HG03280 (cell line): ENCODE data around the gene CA4.

Experiments
- ATAC-seq: cut with Tn5 transposase; IDR thresholded peaks from one replicate; pipeline ENCODE4 v1.9.1; 2021; ENCODE audit warnings: mild to moderate bottlenecking, moderate library complexity; ENCODE audit not compliant: unreplicated experiment

The CA4 gene

DNA sequence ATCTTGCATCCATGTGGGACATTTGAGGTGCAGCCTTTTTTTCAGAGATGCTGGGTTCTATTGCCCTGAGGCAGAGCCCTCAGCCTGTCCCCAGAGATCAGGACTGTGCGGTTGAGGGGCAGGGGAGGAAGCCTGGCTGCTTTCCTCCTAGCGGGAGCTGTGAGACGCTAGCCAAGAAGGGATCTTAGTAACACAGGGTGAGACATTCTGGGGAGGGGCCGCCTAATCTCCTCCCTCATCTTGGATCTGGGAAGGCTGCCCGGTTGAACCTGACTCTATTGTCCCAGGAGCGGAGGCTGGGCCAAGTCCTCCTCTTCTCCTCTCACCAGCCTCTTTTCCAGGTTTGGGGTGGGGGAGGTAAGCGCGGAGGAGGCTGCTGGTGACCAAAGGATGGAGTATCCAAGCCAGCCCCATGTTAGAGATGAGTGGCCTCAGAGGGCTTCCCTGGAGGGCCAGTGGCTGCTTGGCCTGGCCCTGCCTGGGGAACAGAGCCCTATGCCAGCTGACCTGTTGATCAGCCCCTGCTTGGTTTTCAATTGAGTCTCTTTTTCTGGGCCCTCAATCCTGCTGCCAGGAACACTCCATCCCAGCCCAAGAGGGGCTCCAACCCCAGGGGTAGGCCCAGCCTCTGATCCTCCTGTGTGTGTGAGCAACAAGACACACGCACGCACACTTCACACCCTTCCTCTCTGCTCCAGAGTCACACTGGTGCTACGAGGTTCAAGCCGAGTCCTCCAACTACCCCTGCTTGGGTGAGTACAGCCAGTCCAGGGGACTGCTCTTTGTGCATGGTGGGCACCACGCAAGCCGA is 5.0 kb downstream of the CA4 start:
- ATAC-seq: no peak

DNA sequence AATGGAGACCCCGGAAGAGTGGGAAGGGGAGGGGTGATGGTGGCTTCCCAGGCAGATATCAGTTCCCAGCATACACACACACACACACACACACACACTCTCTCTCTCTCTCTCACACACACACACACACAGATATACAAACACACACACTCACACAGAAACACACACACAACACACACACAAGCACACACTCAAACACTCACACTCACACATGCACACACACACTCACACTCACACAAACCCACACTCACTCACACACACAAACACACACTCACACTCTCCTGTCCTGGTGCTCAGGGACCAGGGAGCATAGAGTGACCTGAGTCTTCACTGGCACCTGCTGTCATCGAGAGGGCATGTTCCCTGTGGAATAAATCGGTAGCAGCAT is 5.6 kb downstream of the CA4 start:
- ATAC-seq: no peak

DNA sequence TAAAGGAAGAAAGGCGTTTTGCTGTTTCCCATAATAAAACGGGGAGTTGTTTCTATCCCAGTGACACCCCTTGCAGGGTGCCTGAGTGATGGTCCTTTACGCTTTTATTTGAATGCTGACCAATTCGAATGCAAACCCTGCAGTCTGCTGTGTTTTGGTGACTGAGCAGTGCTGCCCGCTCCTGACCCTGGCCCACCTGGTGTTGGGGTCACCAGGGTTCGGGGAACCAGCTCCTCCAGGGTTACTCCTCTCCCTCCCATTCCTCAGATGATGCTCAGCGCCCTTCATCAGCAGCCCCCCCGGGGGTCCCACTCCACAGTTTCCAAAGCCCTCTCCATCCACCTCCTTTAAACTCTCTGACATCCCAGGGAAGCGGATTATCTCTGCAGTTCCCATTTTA is 6.0 kb downstream of the CA4 start:
- no peak for ATAC-seq

- ATAC-seq: no peak
Observed at GRCh38 chr17:60156746-60157145, 7.0 kb downstream of the CA4 start.

DNA sequence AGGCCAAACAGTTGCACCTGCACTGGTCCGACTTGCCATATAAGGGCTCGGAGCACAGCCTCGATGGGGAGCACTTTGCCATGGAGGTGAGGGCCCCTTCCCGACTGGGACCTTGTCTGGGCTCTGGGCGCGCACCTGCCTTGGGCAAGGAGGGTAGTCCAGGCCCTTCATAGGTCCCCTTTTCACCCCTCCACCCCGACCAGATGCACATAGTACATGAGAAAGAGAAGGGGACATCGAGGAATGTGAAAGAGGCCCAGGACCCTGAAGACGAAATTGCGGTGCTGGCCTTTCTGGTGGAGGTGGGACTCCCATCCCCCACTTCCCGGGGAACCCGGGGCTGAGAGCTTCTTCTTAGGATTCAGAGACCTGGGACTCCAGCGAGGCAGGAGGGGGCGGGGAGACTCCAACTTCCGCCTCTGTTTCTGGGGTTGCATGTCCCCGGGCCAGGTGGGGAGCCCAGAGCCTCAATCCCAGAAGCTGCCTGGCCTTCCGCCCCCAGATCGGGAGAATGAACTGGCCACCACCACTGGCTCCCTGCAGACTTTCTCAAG is 7.8 kb downstream of the CA4 start:
- ATAC-seq: no peak

DNA sequence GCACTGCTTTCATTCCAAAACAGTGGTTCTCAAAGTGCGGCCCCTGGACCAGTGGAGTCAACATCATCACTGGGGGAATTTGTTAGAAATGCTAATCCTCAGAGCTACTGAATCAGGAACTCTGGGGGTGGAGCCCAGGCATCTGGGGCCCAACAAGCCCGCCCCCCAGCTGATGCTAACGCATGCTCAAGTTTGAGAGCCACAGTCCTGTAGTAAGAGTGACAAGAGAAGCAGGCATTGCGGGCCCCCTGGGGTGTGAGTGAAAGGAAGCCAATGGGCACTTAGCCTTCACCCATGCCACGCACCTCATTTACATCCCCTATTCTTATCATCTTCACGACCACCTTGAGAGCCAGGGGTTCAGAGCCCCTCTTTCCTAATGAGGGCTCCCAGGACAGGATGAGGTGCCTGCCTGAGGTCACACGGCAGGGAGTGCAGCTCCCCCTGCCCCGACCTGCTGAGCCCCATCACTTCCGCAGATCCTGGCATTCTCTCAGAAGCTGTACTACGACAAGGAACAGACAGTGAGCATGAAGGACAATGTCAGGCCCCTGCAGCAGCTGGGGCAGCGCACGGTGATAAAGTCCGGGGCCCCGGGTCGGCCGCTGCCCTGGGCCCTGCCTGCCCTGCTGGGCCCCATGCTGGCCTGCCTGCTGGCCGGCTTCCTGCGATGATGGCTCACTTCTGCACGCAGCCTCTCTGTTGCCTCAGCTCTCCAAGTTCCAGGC is 9.1 kb downstream of the CA4 start:
- ATAC-seq: no peak

DNA sequence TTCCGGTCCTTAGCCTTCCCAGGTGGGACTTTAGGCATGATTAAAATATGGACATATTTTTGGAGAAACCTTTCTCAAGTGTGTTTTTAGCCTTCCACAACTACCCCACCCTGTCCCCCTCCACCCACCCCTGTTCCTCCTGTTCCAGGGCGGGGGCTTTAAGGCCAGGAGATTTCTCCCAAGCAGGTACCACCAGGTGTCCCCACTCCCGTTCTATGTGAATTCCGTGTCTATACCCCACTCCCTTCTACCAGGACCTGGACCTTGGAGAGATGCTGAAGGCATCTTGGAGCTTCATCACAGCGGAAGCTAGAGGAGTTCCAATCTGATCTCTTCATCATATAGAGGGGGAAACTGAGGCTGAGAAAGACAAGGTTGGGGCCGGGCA is 9.7 kb downstream of the CA4 start:
- no peak for ATAC-seq

- ATAC-seq: no peak
Observed at GRCh38 chr17:60160829-60161501, 11.2 kb downstream of the CA4 start.

DNA sequence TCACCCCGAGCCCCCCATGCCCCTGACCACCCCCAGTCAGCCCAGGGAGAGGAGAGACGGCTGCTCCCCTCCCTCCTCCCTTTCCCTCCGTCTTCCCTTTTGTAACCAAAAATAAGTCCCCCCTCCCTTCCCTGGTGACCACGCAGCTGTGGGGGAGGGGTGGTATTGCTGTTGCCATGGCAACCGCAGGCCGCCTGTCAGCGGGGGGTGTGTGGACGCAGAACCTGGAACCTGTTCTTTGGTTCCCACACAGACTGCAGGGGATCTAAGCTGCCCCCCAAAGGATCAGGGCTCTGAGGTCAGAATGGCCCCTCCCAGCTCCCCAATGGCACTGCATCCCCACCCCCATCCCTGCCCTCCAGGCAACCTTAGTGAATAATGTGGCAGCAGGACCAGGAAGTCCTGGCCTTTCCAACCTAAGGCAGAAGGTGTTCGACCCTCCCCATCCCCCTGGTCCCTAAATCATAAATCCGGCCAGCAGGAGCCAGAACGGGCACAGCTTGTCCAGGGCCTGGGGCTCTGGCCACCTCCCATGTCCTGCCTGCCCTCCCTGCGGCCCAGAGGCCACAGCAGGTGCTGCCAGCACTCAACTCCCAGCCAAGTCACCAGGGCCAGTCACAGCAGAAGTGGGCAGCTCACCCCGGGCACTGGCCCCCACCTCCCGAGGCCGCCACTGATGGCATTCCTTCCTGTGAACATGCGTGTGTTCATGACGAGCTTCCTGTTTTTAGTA is 12.0 kb downstream of the CA4 start:
- no peak for ATAC-seq

DNA sequence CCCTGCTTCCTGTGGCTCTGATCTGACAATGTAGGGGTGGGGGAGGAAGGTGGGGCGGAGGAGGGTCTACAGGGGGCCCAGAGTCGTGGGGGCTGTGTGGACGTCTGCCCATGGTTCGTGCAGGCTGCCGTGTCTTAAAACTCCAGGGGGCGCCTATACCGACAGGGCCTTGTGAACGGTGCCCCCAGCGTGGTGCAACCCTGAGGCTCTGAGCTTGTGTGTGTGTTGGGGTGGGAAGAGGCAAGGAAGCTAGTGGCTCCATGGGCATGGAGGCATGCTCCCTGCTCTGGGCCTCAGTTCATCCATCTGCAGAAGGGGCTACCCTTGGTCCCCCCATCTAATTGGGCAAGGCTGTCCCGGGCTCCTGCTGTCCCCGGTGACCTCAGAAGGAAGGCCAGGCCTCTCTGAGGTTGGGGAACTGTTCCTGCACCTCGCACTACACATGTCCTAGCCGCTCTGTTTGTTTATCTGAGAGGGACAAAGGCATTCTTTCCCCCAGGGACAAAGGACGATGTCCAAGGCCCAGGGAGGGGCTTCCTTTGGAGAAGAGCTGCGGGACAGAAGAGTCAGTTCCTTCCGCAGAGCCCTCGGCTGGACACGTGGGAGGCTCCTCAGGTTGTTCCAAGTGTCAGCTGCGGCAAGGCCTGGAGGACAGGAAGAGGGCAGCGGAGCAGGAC is 13.5 kb downstream of the CA4 start:
- ATAC-seq: no peak

DNA sequence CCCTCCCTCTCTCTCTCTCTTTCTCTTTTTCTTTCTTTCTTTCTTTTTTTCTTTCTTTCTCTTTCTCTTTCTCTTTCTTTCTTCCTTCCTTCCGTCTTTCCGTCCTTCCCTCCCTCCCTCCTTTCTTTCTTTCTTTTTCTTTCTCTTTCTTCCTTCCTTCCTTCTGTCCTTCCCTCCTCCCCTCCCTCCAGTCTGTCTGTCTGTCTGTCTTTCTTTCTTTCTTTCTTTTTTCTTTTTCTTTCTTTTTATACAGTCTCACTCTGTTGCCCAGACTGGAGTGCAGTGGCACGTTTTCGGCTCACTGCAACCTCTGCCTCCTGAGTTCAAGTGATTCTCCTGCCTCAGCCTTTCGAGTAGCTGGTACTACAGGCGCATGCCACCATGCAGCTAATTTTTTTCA is 14.4 kb downstream of the CA4 start:
- ATAC-seq: no peak

DNA sequence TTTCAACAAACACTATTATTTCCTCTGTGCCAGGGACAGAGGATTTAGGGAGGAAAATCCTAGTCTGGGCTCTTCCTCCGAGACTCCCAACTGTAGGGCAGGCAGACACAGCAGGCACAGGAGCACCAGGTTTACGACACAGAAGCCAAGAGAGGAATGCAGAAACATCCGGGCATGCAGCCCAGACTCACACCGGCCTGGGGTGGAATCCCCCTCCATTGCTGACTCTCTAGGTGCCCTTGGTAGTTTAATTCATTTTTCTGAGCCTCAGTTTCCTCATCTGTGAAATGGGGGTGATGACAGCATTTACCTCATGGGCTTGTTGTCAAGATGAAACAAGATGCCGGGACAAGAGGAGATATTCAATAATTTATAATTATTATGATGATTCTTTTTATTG is 14.9 kb downstream of the CA4 start:
- no peak for ATAC-seq

GRCh38 chr17:60165223-60165622 is 15.4 kb downstream of the CA4 start:
- ATAC-seq: no peak

DNA sequence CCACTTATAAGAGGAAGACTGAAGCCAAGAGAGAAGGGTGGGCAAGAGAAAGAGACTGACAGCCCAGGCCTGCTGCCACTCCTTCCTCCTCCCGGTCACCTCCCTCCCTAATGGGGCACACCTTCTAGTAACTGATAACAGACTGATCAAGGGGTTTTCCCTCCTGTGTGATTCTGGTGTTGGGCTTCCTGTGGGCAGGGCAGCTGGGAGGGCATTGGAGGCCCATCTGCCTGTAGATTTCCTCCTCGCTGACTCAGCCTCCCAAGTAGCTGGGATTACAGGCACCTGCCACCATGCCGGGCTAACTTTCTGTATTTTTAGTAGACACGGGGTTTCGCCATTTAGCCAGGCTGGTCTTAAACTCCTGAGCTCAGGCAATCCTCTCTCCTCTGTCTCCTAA is 16.2 kb downstream of the CA4 start:
- ATAC-seq: no peak

- ATAC-seq: no peak
Observed at GRCh38 chr17:60167065-60167741, 17.4 kb downstream of the CA4 start.

- no peak for ATAC-seq
Observed at GRCh38 chr17:60168654-60169053, 18.9 kb downstream of the CA4 start.

GRCh38 chr17:60169921-60170817 is 20.4 kb downstream of the CA4 start:
- ATAC-seq: no peak

DNA sequence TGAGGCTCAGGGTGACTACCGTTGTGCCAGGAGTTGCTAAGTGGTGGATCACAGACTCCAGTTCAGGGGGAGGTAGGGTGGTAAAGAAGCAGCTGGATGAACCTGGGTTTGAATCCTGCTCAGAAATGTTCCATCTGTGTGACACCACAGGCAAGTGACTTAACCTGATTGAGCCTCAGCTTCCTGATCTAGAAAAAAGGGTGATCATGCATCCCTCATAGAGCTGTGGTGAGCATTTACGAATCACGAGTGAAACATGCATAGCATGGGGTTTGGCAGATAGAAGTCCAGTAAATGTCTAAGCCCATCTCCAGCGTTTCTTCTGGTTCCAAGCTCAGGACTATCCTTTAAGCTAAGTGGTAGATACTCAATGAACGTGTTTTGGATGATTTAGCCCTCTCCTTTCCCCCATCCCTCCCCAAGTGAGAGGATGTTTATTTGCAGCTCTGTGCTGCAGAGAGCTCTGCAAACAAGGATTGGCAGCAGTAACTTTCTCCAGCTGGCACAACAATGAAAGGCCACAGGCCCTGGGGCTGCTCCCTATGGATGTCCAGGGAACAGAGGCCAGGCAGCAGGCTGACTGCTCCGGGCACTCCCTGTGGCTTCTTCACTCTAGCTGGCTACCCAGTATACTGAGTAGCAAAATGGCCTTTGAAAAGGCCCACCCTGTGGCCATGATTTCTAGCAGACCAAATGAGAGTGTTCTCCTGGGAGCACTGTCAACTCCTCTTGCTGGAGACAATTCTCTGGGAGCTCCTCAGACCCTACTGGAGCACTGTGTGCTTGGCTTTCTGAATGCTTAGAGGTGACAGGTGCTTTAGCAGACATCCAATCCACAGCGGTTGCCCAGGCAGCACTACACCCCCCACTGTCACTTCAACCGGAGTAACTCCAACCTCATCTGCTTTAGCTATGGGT is 21.3 kb downstream of the CA4 start:
- ATAC-seq: no peak
